Kidney tubule cell (primary cell): ENCODE results near the gene RBBP8NL.
"Not testable (repeated sequence)": the region's sequence is repeated elsewhere in the genome, so short reads cannot be mapped to it uniquely, and the experiment has no call there.

Source experiments
- DNase-seq: peaks from one replicate; pipeline ENCODE4 v3.0.0-alpha.2; 2018; ENCODE audit warnings: low spot score

The RBBP8NL gene

DNA sequence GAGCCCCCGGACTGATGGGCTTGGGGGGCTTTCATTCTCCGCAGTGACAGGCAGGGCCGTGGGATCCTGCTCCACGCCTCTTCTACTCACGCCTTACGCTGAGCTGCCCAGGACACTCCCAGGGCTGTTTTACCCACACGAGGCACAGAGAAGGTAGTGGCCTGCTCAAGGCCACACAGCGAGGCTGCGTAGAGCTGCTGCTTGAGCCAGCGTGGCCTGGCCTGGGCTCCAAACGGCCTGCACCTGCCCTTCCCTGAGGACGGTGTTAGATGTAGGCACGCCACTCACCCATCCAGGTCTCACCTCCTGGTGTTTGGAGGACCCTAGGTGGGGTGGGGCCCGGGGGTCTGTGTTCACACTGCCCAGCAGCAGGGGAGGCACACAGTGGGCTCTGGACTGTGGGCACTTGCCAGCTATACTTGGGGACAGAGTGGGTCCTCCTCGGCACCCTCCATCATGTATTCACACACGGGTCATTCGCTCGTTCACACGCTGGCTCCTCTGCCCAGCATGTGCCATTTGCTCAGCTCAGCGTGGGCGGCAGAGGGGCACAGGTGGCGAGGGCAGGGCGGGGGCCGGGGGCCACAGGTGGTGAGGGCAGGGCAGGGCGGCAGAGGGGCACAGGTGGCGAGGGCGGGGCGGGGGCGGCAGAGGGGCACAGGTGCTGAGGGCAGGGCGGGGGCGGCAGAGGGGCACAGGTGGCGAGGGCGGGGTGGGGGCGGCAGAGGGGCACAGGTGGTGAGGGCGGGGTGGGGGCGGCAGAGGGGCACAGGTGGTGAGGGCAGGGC lies 18.4 kb upstream of the RBBP8NL start:
- no peak for DNase-seq

- no peak for DNase-seq
These were observed 16.9 kb upstream of the RBBP8NL start for GRCh38 chr20:62444286-62444685.

DNA sequence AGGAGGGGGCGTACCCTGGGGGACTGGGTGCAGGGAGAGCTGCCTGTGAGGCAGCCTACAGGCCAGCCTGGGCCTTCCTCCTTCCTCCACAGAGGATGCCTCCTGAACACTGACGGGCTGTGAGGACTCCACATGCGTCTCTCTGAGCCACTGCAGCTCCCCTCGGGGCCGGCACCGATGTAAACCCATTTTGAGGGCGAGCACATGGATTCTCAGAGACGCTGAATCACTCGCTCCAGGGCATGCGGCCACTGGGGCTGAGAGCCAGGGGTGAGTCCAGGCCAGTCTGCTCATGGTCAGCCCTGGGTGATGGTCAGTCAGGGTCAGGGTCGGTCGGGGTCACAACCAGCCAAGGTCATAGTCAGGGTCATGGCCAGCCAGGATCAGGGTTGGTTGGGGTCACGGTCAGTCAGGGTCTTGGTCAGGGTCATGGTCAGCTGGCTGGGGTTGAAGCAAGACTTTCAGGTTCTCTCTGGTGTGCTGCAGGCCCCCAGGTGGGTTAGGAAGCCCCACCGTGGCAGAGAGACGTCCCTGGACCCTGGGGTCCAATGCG lies 14.7 kb upstream of the RBBP8NL start:
- DNase-seq = no peak

- no peak for DNase-seq
These were observed 11.9 kb upstream of the RBBP8NL start for GRCh38 chr20:62439218-62439617.

GRCh38 chr20:62437927-62438326 lies 10.6 kb upstream of the RBBP8NL start:
- DNase-seq = no peak

DNA sequence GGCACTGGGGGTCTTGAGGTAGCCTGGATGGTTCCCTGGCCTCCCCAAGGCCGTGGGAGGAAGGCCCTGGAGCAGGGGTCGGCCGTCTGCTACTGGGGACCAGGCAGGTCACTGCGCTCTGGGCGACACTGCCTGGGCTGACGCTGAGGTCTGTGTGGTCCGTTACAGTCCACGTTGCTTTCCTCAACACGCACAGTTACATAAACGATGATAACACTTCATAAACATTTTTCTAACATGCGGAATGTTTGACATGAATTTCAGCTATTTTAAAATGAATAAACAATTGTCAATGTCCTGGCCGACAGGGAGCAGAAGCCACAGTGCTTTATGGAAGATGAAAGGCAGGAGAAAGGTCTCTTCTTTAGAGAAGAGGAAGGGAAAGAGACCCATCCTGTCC lies 10.2 kb upstream of the RBBP8NL start:
- DNase-seq = no peak

DNA sequence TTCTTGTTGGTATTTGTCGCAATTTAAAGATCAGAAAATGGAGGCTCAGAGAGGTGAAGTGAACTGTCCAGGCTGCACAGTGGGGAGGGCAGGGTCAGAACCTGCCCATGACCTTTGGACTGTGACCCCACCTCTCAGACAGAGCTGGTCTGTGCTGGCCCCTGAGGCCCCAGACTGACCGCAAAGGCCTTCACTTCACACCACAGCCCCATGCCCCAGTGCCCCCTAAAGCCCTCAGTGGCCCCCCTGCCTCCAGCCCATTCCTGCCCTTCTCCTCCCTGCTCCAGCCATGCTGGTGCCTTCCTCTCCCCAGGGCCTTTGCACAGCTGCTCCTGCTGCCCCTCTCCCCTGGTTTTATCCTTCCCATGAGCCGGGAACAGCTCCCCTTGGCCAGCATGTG lies 9.4 kb upstream of the RBBP8NL start:
- no peak for DNase-seq

GRCh38 chr20:62433658-62434497 lies 6.5 kb upstream of the RBBP8NL start:
- no peak for DNase-seq

- no peak for DNase-seq
These were observed 3.6 kb upstream of the RBBP8NL start for GRCh38 chr20:62430866-62431447.

DNA sequence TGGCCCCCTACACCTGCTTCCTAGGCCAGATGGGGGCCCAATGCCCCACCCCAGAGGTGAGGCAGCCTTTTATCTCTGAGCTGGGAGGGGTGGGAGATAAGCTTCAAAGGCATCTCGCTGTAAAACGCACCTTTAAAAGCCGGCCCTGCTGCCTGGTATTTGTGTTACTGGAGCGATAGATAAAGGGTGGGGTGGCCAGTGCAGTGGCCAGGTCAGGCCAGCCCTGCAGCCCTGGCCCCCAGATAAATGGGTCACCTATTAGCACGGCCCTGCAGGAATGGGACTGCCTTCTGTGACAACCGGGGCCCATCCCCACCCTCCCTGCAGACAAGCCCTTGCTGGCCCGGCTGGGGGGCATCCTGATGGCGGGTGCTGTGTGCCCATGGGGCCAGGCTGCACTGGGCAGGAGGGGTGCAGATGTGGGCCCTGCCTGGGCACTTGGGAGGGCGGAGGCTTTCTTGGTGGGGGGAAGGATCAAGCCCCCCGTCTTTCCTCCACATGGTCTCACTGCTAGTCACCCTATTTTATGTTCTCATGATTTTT lies 3.0 kb upstream of the RBBP8NL start:
- DNase-seq = no peak

GRCh38 chr20:62429455-62430310 lies 2.3 kb upstream of the RBBP8NL start:
- no peak for DNase-seq

DNA sequence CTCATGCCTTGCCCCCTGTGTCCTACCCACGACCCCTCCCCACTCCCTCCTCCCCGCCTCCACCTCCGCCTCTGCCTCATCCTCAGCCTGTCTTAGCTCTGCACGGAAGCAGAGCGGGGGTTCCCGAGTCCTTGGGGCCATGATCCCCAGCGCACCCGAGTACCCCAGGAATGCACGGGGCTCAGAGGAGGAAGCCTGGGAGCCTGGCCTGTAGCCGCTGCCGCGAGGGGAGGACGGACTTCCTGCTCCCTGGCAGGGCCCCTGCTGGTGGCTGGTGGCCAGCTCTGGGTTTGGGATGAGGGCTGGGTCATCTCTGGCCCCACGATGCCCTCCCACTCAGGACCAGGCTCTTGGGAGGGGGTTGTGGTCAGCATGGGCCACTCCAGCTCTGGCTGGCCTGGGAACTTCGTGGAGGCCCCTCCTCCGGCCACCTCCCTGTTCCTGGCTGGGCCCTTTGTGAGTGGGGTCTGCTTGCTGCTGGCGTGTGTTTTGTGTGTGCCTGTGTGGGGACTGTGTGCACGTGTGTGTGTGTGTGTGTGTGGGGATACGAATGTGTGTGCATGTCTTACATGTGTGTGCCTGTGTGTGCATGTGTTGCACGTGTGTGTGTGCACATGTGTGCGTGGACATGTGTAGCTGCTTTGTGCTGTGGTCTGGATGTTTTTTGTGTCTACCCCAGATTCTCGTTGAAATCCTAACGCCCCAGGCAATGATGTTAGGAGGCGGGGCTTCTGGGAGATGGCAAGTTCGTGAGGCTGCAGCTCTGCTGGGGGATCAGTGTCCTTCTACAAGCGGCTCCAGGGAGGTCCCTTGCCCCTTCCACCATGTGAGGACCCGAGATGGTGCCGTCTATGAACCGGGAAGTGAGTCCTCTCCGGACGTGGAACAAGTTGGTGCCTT lies 1.3 kb upstream of the RBBP8NL start:
- no peak for DNase-seq

DNA sequence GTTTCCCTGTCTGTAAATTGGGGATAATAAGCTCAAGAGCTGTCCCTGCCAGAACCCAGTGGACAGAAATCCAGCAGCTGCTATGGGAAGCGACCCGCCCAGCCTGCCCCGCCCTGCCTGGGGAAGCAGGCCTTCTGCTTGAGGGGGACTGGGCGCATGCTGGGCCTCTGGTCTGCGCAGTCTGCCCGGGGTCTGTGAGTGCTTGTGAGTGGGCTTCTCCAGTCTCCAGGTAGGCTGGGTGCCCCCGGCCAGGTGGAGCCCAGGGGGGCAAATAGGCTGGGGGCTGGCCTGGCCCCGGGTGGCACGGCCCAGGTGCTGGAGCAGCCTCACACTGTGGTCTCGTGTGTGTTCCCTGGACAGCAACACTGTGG lies 648 bp upstream of the RBBP8NL start:
- DNase-seq = no peak

GRCh38 chr20:62426699-62427131 lies 624 bp downstream of the RBBP8NL start:
- DNase-seq = no peak

DNA sequence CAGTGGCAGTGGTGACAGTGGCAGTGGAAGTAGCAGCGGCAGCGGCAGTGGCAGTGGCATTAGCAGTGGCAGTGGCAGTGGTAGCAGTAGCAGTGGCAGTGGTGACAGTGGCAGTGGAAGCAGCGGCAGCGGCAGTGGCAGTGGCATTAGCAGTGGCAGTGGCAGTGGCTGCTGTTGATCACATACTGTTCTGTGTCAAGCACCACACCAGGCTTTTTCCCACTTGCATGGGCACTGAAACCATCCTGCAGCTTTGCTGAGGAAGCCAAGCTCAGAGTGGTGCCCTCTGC lies 1.3 kb downstream of the RBBP8NL start:
- DNase-seq = not testable (repeated sequence)

DNA sequence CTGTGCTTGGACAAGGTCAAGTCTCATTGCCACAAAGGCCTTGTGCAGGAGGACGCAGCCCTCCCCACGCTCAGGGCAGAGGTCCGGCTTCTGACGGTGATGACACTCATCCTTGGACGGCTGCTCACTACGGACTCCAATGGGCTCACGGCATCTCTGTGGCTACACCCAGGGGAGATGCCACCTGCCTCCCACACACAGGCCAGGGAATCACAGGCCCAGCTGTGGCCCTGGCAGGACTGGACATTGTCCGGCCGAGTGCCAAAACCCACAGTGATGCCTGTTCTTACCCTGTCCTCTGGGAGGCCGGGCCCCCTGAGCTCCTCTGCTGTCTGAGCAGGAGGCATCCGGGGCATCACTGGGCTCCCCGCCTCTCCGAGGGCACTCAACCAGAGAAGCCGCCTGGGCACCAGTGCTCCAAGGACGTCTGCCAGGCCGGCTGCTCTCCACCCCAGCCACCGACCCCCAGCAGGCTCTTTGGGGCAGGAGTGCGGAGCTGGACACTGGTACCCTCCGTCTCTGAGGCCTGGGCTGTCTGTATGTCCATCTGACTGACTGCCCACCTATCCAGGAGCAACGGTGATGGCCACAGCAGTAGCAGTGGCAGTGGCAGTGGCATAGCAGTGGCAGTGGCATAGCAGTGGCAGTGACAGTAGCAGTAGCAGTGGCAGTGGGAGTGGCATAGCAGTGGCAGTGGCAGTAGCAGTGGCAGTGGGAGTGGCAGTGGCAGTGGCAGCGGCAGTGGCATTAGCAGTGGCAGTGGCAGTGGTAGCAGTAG lies 1.9 kb downstream of the RBBP8NL start:
- no peak for DNase-seq

- DNase-seq = no peak
These were observed 2.9 kb downstream of the RBBP8NL start for GRCh38 chr20:62424249-62425107.

- DNase-seq = no peak
These were observed 4.0 kb downstream of the RBBP8NL start for GRCh38 chr20:62423326-62423706.
